DOHH2 (cell line): Measurements from ENCODE around the gene ADIPOQ.
"Not testable (repeated sequence)": the region's sequence is repeated elsewhere in the genome, so short reads cannot be mapped to it uniquely, and the experiment has no call there.

Source experiments
- H3F3A ChIP-seq: fragments of 200-600 bp; sonication (generic), shearing (Covaris generic); 2 replicates; pipeline ENCODE4 v1.6.0; 2016; ENCODE audit warnings: antibody characterized with exemption, mild to moderate bottlenecking; ENCODE audit not compliant: control insufficient read depth, insufficient read depth
- H3K27ac ChIP-seq: fragments of 200-600 bp; sonication (generic); 2 replicates; pipeline ENCODE4 v1.5.1; 2014; ENCODE audit warnings: low read depth, mild to moderate bottlenecking, low read length, moderate library complexity
- H3K27me3 ChIP-seq: fragments of 200-600 bp; sonication (generic); 2 replicates; pipeline ENCODE4 v1.6.1; 2014; ENCODE audit warnings: mild to moderate bottlenecking, low read length, mixed read lengths; ENCODE audit not compliant: control insufficient read depth
- H3K36me3 ChIP-seq: fragments of 200-600 bp; sonication (generic); 2 replicates; pipeline ENCODE4 v1.6.1; 2014; ENCODE audit warnings: mild to moderate bottlenecking, low read length, moderate library complexity, mixed read lengths; ENCODE audit not compliant: control insufficient read depth
- H3K4me1 ChIP-seq: fragments of 200-600 bp; sonication (generic); 2 replicates; pipeline ENCODE4 v1.6.1; 2014; ENCODE audit warnings: mild to moderate bottlenecking, low read length, mixed read lengths; ENCODE audit not compliant: control insufficient read depth
- H3K4me2 ChIP-seq: fragments of 200-600 bp; sonication (generic); 2 replicates; pipeline ENCODE4 v1.6.0; 2014; ENCODE audit warnings: mild to moderate bottlenecking, low read length, moderate library complexity
- H3K4me3 ChIP-seq: fragments of 200-600 bp; sonication (generic); 2 replicates; pipeline ENCODE4 v1.5.1; 2014; ENCODE audit warnings: mild to moderate bottlenecking, low read length, mixed read lengths
- H3K79me2 ChIP-seq: fragments of 200-600 bp; sonication (generic); 2 replicates; pipeline ENCODE4 v1.6.1; 2014; ENCODE audit warnings: mild to moderate bottlenecking, low read length, mixed read lengths; ENCODE audit not compliant: control insufficient read depth
- H3K9me2 ChIP-seq: fragments of 200-600 bp; sonication (generic); replicated peaks from 2 replicates; pipeline ENCODE4 v1.6.1; 2014; ENCODE audit warnings: mild to moderate bottlenecking, low read length, mixed read lengths; ENCODE audit not compliant: control insufficient read depth
- H3K9me3 ChIP-seq: fragments of 200-600 bp; sonication (generic); 2 replicates; pipeline ENCODE4 v1.6.1; 2014; ENCODE audit warnings: antibody characterized with exemption, low read length, mixed read lengths; ENCODE audit not compliant: control insufficient read depth, insufficient read depth
- H4K20me1 ChIP-seq: fragments of 200-600 bp; sonication (generic); 2 replicates; pipeline ENCODE4 v1.6.0; 2014; ENCODE audit warnings: low read depth, mild to moderate bottlenecking, antibody characterized with exemption, low read length, moderate library complexity; ENCODE audit not compliant: control insufficient read depth, insufficient read depth
- CTCF ChIP-seq: fragments of 200-600 bp; sonication (generic); IDR thresholded peaks from one replicate; pipeline ENCODE4 v1.5.1; 2014; ENCODE audit warnings: antibody characterized with exemption, mild to moderate bottlenecking, low read depth, low read length; ENCODE audit not compliant: poor library complexity, severe bottlenecking
- EZH2phosphoT487 ChIP-seq: fragments of 200-600 bp; sonication (generic); IDR thresholded peaks from 2 replicates; pipeline ENCODE4 v1.6.1; 2017; ENCODE audit warnings: borderline replicate concordance, mild to moderate bottlenecking, antibody characterized with exemption, low read length, moderate library complexity, mixed read lengths

The ADIPOQ gene

DNA sequence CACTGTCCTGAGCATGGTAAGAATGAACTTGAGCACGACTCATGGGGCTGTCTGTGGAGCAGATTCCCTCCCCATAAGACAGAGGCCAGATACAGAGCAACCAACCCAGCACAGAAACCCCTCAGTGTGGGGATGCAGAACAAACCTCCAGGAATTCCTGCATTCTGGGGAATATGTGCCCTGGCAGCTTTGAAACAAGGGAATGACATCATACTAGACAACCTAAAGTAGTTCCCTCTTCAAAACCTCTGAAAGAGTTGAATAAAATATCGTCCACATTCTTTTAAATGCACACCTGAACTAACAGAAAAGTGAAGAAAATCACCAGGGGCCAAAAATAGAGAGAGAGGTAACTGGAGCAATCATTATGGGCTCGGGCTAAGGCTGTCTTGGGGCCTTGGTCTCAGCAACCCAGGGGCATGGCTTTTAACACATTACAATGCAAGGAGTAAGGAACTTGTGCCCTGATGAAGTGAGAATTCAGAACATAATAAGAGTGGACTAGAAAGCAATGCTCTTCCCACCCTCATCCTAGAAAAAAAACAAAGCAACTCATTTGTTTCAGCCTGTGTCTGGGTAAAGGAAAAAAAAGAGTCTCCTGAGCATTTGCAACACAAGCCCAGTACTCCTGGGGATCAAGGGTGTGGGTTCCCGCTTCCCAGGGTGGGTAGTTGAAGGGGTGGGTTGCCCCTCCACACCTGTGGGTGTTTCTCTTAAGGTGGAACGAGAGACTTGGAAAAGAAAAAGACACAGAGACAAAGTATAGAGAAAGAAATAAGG, 43.9 kb downstream of the ADIPOQ start:
- Histone ChIP-seq H3K4me1 (no peaks in the 10 kb centered on the region), H3K27me3 (peaks cover 19% of the 10 kb centered on the region), H4K20me1 (no peaks in the 10 kb centered on the region), H3F3A (no peaks in the 10 kb centered on the region), H3K79me2 (no peaks in the 10 kb centered on the region), H3K9me2 (no peaks in the 10 kb centered on the region), H3K36me3 (no peaks in the 10 kb centered on the region), H3K9me3 (no peaks in the 10 kb centered on the region), H3K27ac (no peak overlapping the region), H3K4me2 (no peak overlapping the region), H3K4me3 (no peak overlapping the region)
- TF ChIP-seq EZH2phosphoT487 (no peak), CTCF (no peak)

DNA sequence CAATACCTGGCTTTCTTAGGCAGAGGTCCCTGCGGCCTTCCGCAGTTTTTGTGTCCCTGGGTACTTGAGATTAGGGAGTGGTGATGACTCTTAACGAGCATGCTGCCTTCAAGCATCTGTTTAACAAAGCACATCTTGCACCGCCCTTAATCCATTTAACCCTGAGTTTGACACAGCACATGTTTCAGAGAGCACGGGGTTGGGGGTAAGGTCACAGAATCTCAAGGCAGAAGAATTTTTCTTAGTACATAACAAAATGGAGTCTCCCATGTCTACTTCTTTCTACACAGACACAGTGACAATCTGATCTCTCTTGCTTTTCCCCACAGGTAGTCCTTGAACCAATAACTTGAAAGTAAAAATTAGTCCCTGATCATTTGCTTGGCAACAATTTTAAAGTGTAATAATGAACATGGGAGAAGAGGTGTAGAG, 45.0 kb downstream of the ADIPOQ start:
- not testable (repeated sequence) for H3K27ac ChIP-seq

GRCh38 chr3:186888569-186888968, 46.1 kb downstream of the ADIPOQ start:
- TF ChIP-seq EZH2phosphoT487 (no peak), CTCF (no peak)
- peaks cover 19% of the 10 kb centered on the region for H3K27me3 ChIP-seq
- H3K4me2 ChIP-seq: no peak overlapping the region
- H3K36me3 ChIP-seq: no peaks in the 10 kb centered on the region
- no peaks in the 10 kb centered on the region for H3K79me2 ChIP-seq
- no peaks in the 10 kb centered on the region for H3K9me2 ChIP-seq
- no peak overlapping the region for H3K4me3 ChIP-seq
- no peaks in the 10 kb centered on the region for H3F3A ChIP-seq
- no peaks in the 10 kb centered on the region for H3K4me1 ChIP-seq
- no peak overlapping the region for H3K27ac ChIP-seq
- no peaks in the 10 kb centered on the region for H4K20me1 ChIP-seq
- H3K9me3 ChIP-seq: no peaks in the 10 kb centered on the region

More for the DNA sequence above, 45.0 kb downstream of the ADIPOQ start:
- H3K27me3 ChIP-seq: peaks cover 19% of the 10 kb centered on the region
- not testable (repeated sequence) for H3K36me3 ChIP-seq, H3K4me1 ChIP-seq, H3F3A ChIP-seq, H3K79me2 ChIP-seq, H3K9me2 ChIP-seq, H3K4me3 ChIP-seq, H3K4me2 ChIP-seq, H3K9me3 ChIP-seq, H4K20me1 ChIP-seq

DNA sequence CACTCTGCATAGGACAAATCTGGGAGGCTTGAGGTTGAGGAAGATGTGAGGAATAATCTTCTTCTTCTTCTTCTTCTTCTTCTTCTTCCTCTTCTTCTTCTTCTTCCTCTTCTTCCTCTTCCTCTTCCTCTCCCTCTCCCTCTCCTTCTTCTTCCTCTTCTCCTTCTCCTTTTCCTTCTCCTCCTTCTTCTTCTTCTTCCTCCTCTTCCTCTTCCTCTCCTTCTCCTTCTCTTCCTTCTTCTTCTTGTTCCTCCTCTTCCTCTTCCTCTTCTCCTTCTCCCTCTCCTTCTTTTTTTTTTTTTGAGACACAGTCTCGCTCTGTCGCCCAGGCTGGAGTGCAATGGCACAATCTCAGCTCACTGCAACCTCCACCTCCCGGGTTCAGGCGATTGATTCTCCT, 47.2 kb downstream of the ADIPOQ start:
- H4K20me1 ChIP-seq, H3K79me2 ChIP-seq, H3K4me2 ChIP-seq: not testable (repeated sequence)

More for the DNA sequence above, 47.2 kb downstream of the ADIPOQ start:
- not testable (repeated sequence) for H3K4me3 ChIP-seq, H3K9me3 ChIP-seq, H3K9me2 ChIP-seq, H3F3A ChIP-seq, H3K27ac ChIP-seq, H3K36me3 ChIP-seq, H3K4me1 ChIP-seq
- H3K27me3 ChIP-seq: peaks cover 19% of the 10 kb centered on the region
